A549 (cell line): ENCODE measurements around the gene NFIA. TPM values are rescaled to one million over a fixed set of nuclear protein-coding genes. Genes with fewer than 3 reads are reported as not detected.

ENCODE experiments used
- ATAC-seq, 2 experiments: fragments of 200-7000 bp in 1 of 2; fragments of >200 bp in 1 of 2; cut with Nextera tagmentation in 1 of 2; cut with Tn5 transposase in 1 of 2; 3 replicates each; pipeline versions ENCODE4 v1.8.0 to v1.9.1; 2018 to 2020; ENCODE audit warnings: mild to moderate bottlenecking in 1 of 2, moderate library complexity in 1 of 2
- CTCF ChIA-PET: fragments of 300-600 bp; sonication (Branson Sonifier 250); formaldehyde crosslinking; extraction: SDS; loops from one replicate; lab custom pipeline; 2021; ENCODE audit warnings: antibody characterized with exemption, inconsistent platforms; lab: Yijun Ruan, JAX
- POLR2A ChIA-PET: fragments of 350-600 bp; formaldehyde crosslinking; extraction: SDS; loops from one replicate; lab custom pipeline; 2021; ENCODE audit warnings: antibody characterized with exemption, inconsistent platforms; lab: Yijun Ruan, JAX
- DNase-seq, 2 experiments: peaks; one replicate each; pipeline versions ENCODE4 v3.0.0 to v3.0.0-alpha.2; 2011 to 2016; ENCODE audit warnings: low read depth in 1 of 2, low spot score in 1 of 2
- FAIRE-seq: peaks from 2 replicates; lab custom pipeline; 2011; peaks lifted over from hg19 to GRCh38; lab: Jason Lieb, UNC
- H3K27ac ChIP-seq, 2 experiments: fragments of >200 bp; sonication (Bioruptor Twin); formaldehyde crosslinking; 3 replicates each; pipeline ENCODE4 v1.5.1; 2016 to 2017
- H3K4me1 ChIP-seq: fragments of >200 bp; sonication (Bioruptor Twin); formaldehyde crosslinking; 3 replicates; pipeline ENCODE4 v1.6.1; 2016
- H3K4me2 ChIP-seq: fragments of >200 bp; sonication (Bioruptor Twin); formaldehyde crosslinking; 3 replicates; pipeline ENCODE4 v1.6.1; 2016
- H3K4me3 ChIP-seq: fragments of >200 bp; sonication (Bioruptor Twin); formaldehyde crosslinking; 3 replicates; pipeline ENCODE4 v1.5.1; 2016
- H3K9me3 ChIP-seq: fragments of >200 bp; sonication (Bioruptor Twin); formaldehyde crosslinking; 3 replicates; pipeline ENCODE4 v1.6.1; 2016
- CBX2 ChIP-seq: fragments of 200-600 bp; sonication (generic); IDR thresholded peaks from 2 replicates; pipeline ENCODE4 v1.6.1; 2016; ENCODE audit warnings: low read depth, mild to moderate bottlenecking, borderline replicate concordance
- CBX8 ChIP-seq: fragments of 200-600 bp; sonication (generic); IDR thresholded peaks from 2 replicates; pipeline ENCODE4 v1.6.1; 2016
- CHD2 ChIP-seq: fragments of 150-350 bp; IDR thresholded peaks from 2 replicates; pipeline ENCODE4 v1.6.1; 2014; ENCODE audit warnings: low read length; ENCODE audit not compliant: partially characterized antibody
- CHD4 ChIP-seq: fragments of 200-600 bp; sonication (generic); IDR thresholded peaks from 2 replicates; pipeline ENCODE4 v1.6.1; 2016; ENCODE audit warnings: antibody characterized with exemption, mild to moderate bottlenecking, borderline replicate concordance
- EHF ChIP-seq: fragments of 250-450 bp; sonication (Bioruptor Pico); IDR thresholded peaks from 2 replicates; pipeline ENCODE4 v1.5.0; 2020; ENCODE audit warnings: mild to moderate bottlenecking
- EP300 ChIP-seq, 2 experiments: fragments of >200 bp; sonication (Bioruptor Twin); formaldehyde crosslinking; IDR thresholded peaks; 2 replicates in 1 of 2; 3 replicates in 1 of 2; pipeline ENCODE4 v1.6.1; 2016 to 2017
- HOXA7 ChIP-seq: fragments of 250-450 bp; sonication (Bioruptor Pico); IDR thresholded peaks from 2 replicates; pipeline ENCODE4 v1.5.0; 2020; ENCODE audit warnings: mild to moderate bottlenecking, moderate library complexity
- JUN ChIP-seq, 2 experiments: fragments of >200 bp; sonication (Bioruptor Twin); formaldehyde crosslinking; IDR thresholded peaks; 2 replicates in 1 of 2; 3 replicates in 1 of 2; pipeline ENCODE4 v1.6.1; 2016 to 2017
- MAFK ChIP-seq: fragments of 450-650 bp; IDR thresholded peaks from 2 replicates; pipeline ENCODE4 v1.6.1; 2014; ENCODE audit not compliant: partially characterized antibody
- MAZ ChIP-seq: fragments of 150-350 bp; IDR thresholded peaks from 2 replicates; pipeline ENCODE4 v1.6.1; 2014; ENCODE audit warnings: antibody characterized with exemption, low read depth, low read length, borderline replicate concordance
- NFE2L2 ChIP-seq: fragments of 150-350 bp; conservative IDR thresholded peaks from 2 replicates; pipeline ENCODE4 v1.6.1; 2014; ENCODE audit warnings: low read length
- POLR2AphosphoS2 ChIP-seq: conservative IDR thresholded peaks from 2 replicates; pipeline ENCODE4 v1.6.1; 2012; ENCODE audit warnings: low read length, improper control_type of control experiment, inconsistent platforms
- RARB ChIP-seq: fragments of 250-450 bp; sonication (Bioruptor Pico); IDR thresholded peaks from 2 replicates; pipeline ENCODE4 v1.8.0; 2021; ENCODE audit warnings: mild to moderate bottlenecking, moderate library complexity
- RFX5 ChIP-seq: fragments of 450-650 bp; IDR thresholded peaks from 2 replicates; pipeline ENCODE4 v1.7.1; 2014; ENCODE audit warnings: antibody characterized with exemption, mild to moderate bottlenecking, moderate library complexity
- TP53 ChIP-seq: fragments of 250-450 bp; sonication (Bioruptor Pico); IDR thresholded peaks from 2 replicates; pipeline ENCODE4 v1.5.0; 2021; ENCODE audit warnings: mild to moderate bottlenecking, moderate library complexity
- USF2 ChIP-seq: fragments of 450-650 bp; IDR thresholded peaks from 2 replicates; pipeline ENCODE4 v1.6.1; 2014; ENCODE audit warnings: antibody characterized with exemption
- ZC3H11A ChIP-seq: fragments of 450-650 bp; IDR thresholded peaks from 2 replicates; pipeline ENCODE4 v1.6.1; 2014; ENCODE audit warnings: antibody characterized with exemption, mild to moderate bottlenecking
- WGBS: methylation state at CpG from one replicate; pipeline ENCODE4 v1.1.6; 2017; ENCODE audit errors: missing lambda C conversion rate; 5-methylcytosine and 5-hydroxymethylcytosine counted together
- polyA plus RNA-seq, 4 experiments: library from polyadenylated mRNA; depleted of rRNA in 3 of 4; stranded (reverse); fragments of >200 nt; fragmentation: RNase III in 1 of 4; extraction: RNeasy Plus Mini Kit Qiagen cat#74134 plus additional on column Dnase treatment in 1 of 4; gene quantifications; 2 replicates in 3 of 4; 3 replicates in 1 of 4; pipeline ENCODE4 v1.2.3, GENCODE V29; 2011 to 2017
- TF ChIP-seq, protein P1 (sequence below): fragments of 150-350 bp; IDR thresholded peaks from 2 replicates; pipeline ENCODE4 v1.6.1; 2014; ENCODE audit warnings: low read depth, mild to moderate bottlenecking, low read length
- TF ChIP-seq, protein P2 (sequence below): fragments of 200-600 bp; sonication (generic); IDR thresholded peaks from 2 replicates; pipeline ENCODE4 v1.6.1; 2016; ENCODE audit warnings: antibody characterized with exemption, mild to moderate bottlenecking, moderate library complexity

The NFIA gene
- polyA plus RNA-seq, 2 of the 4 experiments (the other 2 are of a cell fraction): 6.5 to 25.8 TPM

DNA sequence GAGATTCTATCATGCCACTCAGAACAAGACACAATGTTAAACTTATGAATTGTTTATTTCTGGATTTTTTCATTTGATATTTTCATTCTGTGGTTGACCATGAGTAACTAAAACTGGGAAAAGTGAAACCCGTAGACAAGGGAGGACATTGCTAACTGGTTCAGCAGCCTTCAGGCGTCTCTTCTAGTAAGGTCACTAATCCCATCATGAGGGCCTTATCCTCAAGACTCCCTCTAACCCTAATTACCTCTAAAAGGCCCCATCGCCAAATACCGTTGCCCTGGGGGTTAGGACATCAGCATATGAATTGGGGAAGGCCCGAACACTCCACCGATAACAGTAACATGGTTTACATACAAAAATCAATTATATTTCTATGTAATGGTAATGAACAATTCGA is 394.9 kb downstream of the NFIA start (continued):
- TF ChIP-seq, protein P1, sequence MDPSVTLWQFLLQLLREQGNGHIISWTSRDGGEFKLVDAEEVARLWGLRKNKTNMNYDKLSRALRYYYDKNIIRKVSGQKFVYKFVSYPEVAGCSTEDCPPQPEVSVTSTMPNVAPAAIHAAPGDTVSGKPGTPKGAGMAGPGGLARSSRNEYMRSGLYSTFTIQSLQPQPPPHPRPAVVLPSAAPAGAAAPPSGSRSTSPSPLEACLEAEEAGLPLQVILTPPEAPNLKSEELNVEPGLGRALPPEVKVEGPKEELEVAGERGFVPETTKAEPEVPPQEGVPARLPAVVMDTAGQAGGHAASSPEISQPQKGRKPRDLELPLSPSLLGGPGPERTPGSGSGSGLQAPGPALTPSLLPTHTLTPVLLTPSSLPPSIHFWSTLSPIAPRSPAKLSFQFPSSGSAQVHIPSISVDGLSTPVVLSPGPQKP: no peak
- TF ChIP-seq RARB (CRISPR knock-in tag): no peak

- ChIA-PET POLR2A (no interaction called here), CTCF (interaction anchor here (0.7 kb wide), 2 partner anchors 103 to 108 kb away, joined by 3 to 4 read pairs; no protein-coding TSS in a partner anchor)
- H3K4me2 ChIP-seq: peak overlapping the region; percentile 10; the same call in 2 of the 3 replicates
- 77% methylated on average over 4 of the region's 4 CpGs for WGBS
- H3K4me1 ChIP-seq: peaks cover 25% of the 10 kb centered on the region
- H3K4me3 ChIP-seq: no peak overlapping the region
- H3K9me3 ChIP-seq: no peaks in the 10 kb centered on the region
- ATAC-seq: no peak
- FAIRE-seq: no peak
- DNase-seq: no peak
- no peak for TF ChIP-seq USF2
- TF ChIP-seq NFE2L2: no peak
- TF ChIP-seq MAFK: no peak
- no peak for TF ChIP-seq JUN (IDR thresholded peaks at IDR 0.05)
- TF ChIP-seq POLR2AphosphoS2: no peak
- TF ChIP-seq EHF: no peak
- no peak for TF ChIP-seq CHD4
- TF ChIP-seq, protein P1: no peak
- TF ChIP-seq, protein P2, sequence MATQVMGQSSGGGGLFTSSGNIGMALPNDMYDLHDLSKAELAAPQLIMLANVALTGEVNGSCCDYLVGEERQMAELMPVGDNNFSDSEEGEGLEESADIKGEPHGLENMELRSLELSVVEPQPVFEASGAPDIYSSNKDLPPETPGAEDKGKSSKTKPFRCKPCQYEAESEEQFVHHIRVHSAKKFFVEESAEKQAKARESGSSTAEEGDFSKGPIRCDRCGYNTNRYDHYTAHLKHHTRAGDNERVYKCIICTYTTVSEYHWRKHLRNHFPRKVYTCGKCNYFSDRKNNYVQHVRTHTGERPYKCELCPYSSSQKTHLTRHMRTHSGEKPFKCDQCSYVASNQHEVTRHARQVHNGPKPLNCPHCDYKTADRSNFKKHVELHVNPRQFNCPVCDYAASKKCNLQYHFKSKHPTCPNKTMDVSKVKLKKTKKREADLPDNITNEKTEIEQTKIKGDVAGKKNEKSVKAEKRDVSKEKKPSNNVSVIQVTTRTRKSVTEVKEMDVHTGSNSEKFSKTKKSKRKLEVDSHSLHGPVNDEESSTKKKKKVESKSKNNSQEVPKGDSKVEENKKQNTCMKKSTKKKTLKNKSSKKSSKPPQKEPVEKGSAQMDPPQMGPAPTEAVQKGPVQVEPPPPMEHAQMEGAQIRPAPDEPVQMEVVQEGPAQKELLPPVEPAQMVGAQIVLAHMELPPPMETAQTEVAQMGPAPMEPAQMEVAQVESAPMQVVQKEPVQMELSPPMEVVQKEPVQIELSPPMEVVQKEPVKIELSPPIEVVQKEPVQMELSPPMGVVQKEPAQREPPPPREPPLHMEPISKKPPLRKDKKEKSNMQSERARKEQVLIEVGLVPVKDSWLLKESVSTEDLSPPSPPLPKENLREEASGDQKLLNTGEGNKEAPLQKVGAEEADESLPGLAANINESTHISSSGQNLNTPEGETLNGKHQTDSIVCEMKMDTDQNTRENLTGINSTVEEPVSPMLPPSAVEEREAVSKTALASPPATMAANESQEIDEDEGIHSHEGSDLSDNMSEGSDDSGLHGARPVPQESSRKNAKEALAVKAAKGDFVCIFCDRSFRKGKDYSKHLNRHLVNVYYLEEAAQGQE: no peak
- TF ChIP-seq CBX2: no peak
- no peak for TF ChIP-seq ZC3H11A
- TF ChIP-seq TP53 (CRISPR knock-in tag): no peak
- TF ChIP-seq RFX5: no peak
- TF ChIP-seq EP300 (IDR thresholded peaks at IDR 0.05): no peak
- TF ChIP-seq HOXA7 (CRISPR knock-in tag): no peak
- no peak for TF ChIP-seq MAZ
- no peak for TF ChIP-seq CHD2
- TF ChIP-seq CBX8: no peak
- H3K27ac ChIP-seq: peak overlapping the region; percentile 63 to 83; a peak in 5 of 6 replicates
These were observed 398.0 kb downstream of the NFIA start for GRCh38 chr1:61480273-61480935.
